HG02798 (cell line): ENCODE measurements around the gene PACSIN2.
A peak's percentile ranks its signal among the peaks of the same experiment; 100 is the strongest.

ENCODE experiments used
- ATAC-seq: cut with Tn5 transposase; IDR thresholded peaks from one replicate; pipeline ENCODE4 v1.9.1; 2021; ENCODE audit warnings: mild to moderate bottlenecking; ENCODE audit not compliant: unreplicated experiment, poor library complexity

PACSIN2 gene

DNA sequence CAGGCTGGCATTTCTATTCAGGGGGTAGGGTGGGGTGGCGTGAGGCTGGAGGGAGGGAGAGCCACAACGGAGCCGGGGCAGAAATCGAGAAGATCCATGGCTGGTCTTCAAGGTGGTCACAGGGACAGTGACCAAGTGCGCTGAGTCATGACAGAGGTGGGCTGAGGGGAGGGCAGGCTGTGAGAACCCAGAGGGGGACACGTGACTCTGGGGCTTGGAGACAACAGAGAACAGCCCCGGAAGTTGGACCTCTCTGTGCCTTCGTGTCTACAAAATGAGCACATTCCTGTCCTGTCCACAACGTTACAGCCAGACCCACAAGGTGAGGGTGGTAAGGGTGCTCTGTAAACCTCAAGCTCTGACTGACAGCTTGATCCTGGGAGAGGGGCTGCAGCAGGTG is 122.8 kb downstream of the PACSIN2 start:
- no peak for ATAC-seq

GRCh38 chr22:42891696-42892095 is 123.3 kb downstream of the PACSIN2 start:
- no peak for ATAC-seq

DNA sequence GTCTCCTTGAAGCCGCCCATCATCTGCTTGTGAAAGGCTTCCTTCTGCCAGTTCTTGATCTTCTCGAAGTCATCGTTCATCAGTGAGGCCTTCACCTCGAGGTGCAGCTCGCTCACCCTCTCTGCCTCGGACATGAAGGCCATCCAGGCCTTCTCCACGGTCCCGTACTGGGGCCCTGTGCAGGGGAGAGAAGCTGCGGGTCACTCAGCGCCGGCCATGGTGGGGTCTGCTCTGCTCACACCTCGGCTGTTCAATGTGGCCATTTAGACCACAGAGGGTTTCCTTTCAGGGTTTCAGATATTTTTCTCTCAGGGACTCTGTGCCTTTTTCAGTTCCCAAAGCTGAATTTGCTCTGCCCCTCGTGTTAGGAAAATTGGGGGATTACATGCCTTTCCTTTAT is 123.9 kb downstream of the PACSIN2 start:
- no peak for ATAC-seq

- peak; percentile 47 for ATAC-seq
Measured at GRCh38 chr22:42889304-42889703, 125.6 kb downstream of the PACSIN2 start.

DNA sequence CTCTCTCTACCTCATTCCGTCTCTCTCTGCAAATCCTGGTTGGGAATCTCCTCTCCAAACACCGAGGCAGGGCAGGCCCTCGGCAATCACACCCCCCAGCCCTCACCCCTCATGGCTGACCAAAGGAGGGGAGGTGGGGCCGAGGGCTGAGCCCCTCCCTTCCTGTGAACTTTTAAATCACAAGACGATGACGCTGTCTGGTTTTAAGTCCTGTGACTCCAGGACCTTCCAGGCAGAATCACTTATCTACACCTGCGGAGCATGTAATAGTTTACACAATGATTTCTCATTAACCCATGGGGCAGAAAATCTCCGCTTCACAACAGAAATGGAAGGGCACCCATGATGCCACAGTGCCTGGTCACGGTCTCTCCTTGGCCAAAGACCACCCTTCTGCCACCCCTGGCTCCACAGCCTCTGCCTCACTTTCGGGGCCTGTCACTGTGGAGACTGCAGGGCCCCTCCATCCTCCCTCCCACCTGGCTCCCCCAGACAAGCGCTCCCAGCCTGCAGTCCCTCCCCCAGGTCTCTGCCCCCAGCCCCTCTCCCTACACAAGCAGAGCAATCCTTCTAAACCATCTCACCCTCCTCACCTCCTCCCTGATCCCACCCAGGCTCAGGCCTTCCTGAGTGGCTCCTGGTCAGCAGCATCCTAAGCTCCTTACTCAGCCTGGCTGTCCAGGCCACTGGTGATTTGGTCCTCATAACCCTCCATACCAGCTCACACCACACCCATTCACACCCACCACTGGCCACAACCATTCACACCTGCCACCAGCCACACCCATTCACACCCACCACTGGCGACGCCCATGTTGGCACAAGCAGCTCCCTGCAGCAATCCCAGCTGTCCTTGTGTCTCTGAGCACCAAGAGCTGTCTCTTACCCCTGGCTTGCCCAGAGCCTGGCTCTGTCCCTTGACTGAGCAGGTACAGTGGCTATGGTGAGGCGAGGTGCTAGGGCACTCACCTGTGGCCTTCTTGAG is 127.1 kb downstream of the PACSIN2 start:
- ATAC-seq: no peak

DNA sequence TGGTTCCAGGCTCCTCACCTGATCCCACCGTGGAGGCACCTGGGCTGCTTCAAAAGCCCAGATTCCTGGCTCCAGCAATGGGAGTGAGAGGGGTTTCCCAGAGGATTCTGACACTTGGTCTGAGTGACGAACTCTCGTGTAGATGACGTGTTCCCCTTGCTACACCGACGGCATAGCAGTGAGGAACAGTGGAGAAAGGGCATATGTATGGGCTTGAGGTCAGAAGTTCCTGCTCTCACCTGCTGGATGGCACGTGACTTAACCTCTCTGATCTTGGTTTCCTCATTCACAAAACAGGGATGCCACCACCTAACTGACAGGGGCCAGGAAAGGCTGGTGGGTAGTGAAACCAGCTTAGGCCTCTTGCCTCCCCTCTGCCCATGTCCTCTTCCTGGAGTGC is 127.8 kb downstream of the PACSIN2 start:
- no peak for ATAC-seq

GRCh38 chr22:42885446-42885845 is 129.5 kb downstream of the PACSIN2 start:
- ATAC-seq: no peak

DNA sequence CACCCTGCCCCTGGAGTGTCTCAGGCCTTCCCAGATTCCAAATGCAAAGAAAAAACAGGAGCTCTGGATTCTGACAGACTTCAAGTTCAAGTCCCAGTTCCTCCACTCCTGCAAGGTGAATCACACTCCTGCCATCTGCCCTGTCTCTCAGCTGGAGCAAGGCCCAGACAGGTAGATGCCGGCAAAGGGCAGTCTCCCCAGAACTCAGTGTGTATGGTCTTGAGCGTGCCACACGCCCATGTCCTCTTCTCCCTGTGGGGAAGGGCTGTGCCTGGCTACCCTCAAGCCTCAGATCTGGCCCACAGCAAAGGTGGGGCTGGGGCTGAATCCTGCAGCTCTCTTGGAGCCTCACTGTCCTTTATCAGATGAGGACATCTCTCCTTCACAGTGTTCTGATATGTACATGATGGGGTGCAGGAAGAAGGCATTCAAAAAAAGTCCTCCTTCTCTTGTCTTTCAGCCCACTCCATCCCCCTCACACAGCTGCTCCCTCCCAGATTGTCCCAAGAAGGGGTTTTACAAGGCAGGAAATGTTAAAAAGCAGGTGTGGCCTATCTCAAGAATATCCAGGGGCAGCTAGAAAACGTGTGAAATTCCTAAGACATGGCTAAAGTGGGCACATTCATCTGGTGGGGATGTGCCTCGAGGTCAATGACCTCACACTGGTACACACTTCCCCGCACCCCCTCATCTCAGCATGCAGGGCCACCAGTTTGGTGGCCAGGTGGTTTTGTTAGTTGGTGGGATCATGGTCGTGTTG is 130.2 kb downstream of the PACSIN2 start:
- ATAC-seq: no peak

- no peak for ATAC-seq
Measured at GRCh38 chr22:42883970-42884369, 131.0 kb downstream of the PACSIN2 start.

DNA sequence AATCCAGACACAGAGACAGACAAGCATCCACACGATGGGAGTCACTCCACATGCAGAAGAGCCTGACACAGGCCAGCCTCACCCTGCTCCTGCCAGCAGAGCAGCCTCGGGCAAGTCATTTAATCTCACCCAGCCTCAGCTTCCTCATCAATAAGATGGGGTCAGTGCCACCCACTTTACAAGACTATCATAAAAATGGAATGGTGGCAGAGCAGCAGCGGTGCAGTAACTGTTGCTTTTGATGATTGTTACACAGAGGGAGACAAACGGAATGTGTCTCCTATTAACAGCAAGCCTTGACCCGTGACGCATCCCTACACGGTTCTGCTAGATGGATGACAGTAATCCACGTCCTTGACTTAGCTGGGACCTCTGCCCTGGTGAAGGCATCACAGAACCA is 131.8 kb downstream of the PACSIN2 start:
- ATAC-seq: no peak

- no peak for ATAC-seq
Measured at GRCh38 chr22:42881982-42882656, 132.8 kb downstream of the PACSIN2 start.

- no peak for ATAC-seq
Measured at GRCh38 chr22:42881298-42881697, 133.7 kb downstream of the PACSIN2 start.

DNA sequence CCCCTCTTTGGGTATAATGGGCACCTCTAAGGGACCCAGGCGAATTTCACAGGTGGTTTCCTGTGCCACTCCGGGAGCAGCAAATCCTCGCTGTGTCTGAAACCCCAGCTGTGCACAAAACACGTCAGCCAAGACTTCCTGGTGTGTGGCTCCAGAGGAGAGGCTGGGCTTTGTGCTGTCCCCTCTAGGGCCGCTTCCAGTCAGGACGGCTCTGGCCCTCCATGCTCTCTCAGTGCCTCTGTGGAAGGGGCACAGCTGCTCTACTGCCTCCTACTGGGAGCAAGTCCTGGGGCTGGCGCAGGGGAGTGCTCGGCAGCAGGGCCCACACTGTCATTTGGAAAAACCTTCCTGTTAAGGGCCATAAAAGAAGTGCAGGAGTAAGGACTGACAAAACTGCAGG is 134.1 kb downstream of the PACSIN2 start:
- ATAC-seq: no peak

- ATAC-seq: no peak
Measured at GRCh38 chr22:42879371-42880021, 135.5 kb downstream of the PACSIN2 start.

DNA sequence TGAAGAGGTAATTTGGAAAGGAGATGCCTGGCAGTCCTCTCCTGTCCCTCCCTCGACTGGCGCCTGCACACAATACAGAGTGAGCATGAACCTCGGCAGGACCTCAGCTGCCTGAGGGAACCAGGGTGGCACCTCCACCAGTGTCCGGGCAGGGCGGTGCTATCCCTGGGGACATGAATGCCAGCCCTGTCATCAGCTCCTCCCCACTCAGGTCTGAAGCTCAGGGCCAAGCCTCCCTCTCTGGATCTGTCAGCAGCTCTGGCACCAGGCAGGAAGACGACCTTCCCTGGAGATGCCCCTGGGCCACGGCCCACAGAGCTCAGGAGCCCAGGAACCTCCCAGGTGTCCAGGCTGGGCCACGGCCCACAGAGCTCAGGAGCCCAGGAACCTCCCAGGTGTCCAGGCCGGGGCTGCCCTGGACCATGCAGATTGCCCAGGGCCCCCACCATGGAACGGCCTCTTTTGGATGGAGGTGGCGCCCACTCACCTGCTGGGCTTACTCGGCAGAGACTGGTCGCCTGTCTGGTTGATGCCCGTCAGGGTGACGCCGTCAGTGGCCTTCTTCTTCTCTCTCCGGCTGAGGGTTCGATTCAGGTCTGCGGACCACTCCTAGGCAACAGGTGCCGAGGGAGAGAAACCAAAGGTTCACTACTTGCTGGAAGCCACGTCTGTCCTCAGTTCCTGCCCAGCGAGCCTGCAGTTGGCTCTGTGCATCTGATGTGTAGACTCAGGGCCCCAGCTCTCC is 136.2 kb downstream of the PACSIN2 start:
- no peak for ATAC-seq

- ATAC-seq: no peak
Measured at GRCh38 chr22:42877597-42878340, 137.2 kb downstream of the PACSIN2 start.

DNA sequence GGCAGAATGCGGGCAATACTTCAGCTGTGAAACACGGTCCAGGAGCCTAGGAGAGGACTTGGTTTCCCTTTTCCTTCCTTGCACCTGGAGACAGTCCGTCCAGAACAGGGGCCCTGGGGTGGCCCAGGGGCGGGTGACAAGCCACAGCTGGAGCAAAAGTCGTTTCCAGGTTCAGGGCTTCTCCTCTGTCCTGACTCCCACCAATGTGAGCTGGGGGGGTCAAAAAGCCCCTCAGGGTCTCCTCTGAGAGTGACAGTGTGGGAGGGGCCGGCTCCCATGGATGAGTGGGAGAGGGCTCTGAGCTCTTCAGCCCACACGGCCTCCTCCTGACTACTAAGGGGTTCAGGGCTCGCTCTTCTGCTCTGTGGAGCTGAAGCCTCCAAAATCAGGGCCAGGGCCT is 137.8 kb downstream of the PACSIN2 start:
- no peak for ATAC-seq

- no peak for ATAC-seq
Measured at GRCh38 chr22:42876041-42876440, 138.9 kb downstream of the PACSIN2 start.

DNA sequence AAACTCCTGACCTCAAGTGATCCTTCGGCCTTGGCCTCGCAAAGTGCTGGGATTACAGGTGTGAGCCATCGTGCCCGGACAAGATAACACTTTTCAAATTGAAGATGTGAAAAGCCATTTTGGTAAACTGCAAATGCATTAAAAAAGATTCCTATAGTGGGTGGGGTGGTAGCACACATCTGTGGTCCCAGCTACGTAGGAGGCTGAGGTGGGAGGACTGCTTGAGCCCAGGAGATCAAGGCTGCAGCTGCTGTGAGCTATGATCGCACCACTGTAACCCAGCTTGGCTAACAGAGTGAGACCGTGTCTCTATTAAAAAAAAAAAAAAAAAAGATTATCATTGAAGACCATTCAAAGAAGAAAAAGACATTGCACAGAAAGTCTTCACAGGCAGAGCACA is 140.9 kb downstream of the PACSIN2 start:
- ATAC-seq: no peak
